NCI-H460 (cell line): ENCODE results near the gene TMEM140. TPM values are rescaled to one million over a fixed set of nuclear protein-coding genes. Genes with fewer than 3 reads are reported as not detected.
"Not testable (repeated sequence)": the region's sequence is repeated elsewhere in the genome, so short reads cannot be mapped to it uniquely, and the experiment has no call there.

ENCODE experiments used
- DNase-seq: peaks from one replicate; pipeline ENCODE4 v3.0.0-alpha.2; 2016; ENCODE audit warnings: low read depth; ENCODE audit errors: extremely low read depth
- total RNA-seq: library from RNA; depleted of rRNA; stranded (reverse); fragments of >200 nt; shearing (Covaris generic); gene quantifications from 2 replicates; pipeline ENCODE4 v1.2.3, GENCODE V29; 2014

Gene TMEM140
- total RNA-seq, 1 experiment from 2014 or later: 1.3 TPM

- not testable (repeated sequence) for DNase-seq
Measured at GRCh38 chr7:135171581-135172291, 23.9 kb downstream of the TMEM140 start.

GRCh38 chr7:135173916-135174315, 26.0 kb downstream of the TMEM140 start:
- not testable (repeated sequence) for DNase-seq

GRCh38 chr7:135174941-135175340, 27.1 kb downstream of the TMEM140 start:
- no peak for DNase-seq

GRCh38 chr7:135175931-135176330, 28.1 kb downstream of the TMEM140 start:
- DNase-seq: no peak

- DNase-seq: no peak
Measured at GRCh38 chr7:135177028-135177696, 29.3 kb downstream of the TMEM140 start.

- no peak for DNase-seq
Measured at GRCh38 chr7:135178364-135178763, 30.5 kb downstream of the TMEM140 start.

GRCh38 chr7:135179321-135179925, 31.6 kb downstream of the TMEM140 start:
- no peak for DNase-seq

GRCh38 chr7:135180122-135180521, 32.2 kb downstream of the TMEM140 start:
- no peak for DNase-seq

GRCh38 chr7:135181261-135181928, 33.5 kb downstream of the TMEM140 start:
- no peak for DNase-seq

- DNase-seq: no peak
Measured at GRCh38 chr7:135181929-135182678, 34.2 kb downstream of the TMEM140 start.

- no peak for DNase-seq
Measured at GRCh38 chr7:135183478-135183877, 35.6 kb downstream of the TMEM140 start.

GRCh38 chr7:135184254-135184841, 36.5 kb downstream of the TMEM140 start:
- no peak for DNase-seq

- no peak for DNase-seq
Measured at GRCh38 chr7:135185471-135186260, 37.8 kb downstream of the TMEM140 start.

- no peak for DNase-seq
Measured at GRCh38 chr7:135186261-135186540, 38.3 kb downstream of the TMEM140 start.

- DNase-seq: no peak
Measured at GRCh38 chr7:135186841-135187253, 39.0 kb downstream of the TMEM140 start.

GRCh38 chr7:135188298-135188984, 40.6 kb downstream of the TMEM140 start:
- DNase-seq: no peak

GRCh38 chr7:135189221-135189662, 41.4 kb downstream of the TMEM140 start:
- no peak for DNase-seq

- no peak for DNase-seq
Measured at GRCh38 chr7:135189961-135190360, 42.1 kb downstream of the TMEM140 start.

GRCh38 chr7:135190703-135191102, 42.8 kb downstream of the TMEM140 start:
- no peak for DNase-seq
